Measurements from ENCODE around the gene CD209. TPM values are rescaled to one million over a fixed set of nuclear protein-coding genes. Genes with fewer than 3 reads are reported as not detected.
"Not testable (repeated sequence)": the region's sequence is repeated elsewhere in the genome, so short reads cannot be mapped to it uniquely, and the experiment has no call there.

Gene CD209, protein sequence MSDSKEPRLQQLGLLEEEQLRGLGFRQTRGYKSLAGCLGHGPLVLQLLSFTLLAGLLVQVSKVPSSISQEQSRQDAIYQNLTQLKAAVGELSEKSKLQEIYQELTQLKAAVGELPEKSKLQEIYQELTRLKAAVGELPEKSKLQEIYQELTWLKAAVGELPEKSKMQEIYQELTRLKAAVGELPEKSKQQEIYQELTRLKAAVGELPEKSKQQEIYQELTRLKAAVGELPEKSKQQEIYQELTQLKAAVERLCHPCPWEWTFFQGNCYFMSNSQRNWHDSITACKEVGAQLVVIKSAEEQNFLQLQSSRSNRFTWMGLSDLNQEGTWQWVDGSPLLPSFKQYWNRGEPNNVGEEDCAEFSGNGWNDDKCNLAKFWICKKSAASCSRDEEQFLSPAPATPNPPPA
- total RNA-seq (2021; fragmentation: NEBNext Ultra II Directional; extraction: Animal tissue kit (Norgen Biotek cat#: 25700)): not detected
- long read RNA-seq: 0 reads

DNA sequence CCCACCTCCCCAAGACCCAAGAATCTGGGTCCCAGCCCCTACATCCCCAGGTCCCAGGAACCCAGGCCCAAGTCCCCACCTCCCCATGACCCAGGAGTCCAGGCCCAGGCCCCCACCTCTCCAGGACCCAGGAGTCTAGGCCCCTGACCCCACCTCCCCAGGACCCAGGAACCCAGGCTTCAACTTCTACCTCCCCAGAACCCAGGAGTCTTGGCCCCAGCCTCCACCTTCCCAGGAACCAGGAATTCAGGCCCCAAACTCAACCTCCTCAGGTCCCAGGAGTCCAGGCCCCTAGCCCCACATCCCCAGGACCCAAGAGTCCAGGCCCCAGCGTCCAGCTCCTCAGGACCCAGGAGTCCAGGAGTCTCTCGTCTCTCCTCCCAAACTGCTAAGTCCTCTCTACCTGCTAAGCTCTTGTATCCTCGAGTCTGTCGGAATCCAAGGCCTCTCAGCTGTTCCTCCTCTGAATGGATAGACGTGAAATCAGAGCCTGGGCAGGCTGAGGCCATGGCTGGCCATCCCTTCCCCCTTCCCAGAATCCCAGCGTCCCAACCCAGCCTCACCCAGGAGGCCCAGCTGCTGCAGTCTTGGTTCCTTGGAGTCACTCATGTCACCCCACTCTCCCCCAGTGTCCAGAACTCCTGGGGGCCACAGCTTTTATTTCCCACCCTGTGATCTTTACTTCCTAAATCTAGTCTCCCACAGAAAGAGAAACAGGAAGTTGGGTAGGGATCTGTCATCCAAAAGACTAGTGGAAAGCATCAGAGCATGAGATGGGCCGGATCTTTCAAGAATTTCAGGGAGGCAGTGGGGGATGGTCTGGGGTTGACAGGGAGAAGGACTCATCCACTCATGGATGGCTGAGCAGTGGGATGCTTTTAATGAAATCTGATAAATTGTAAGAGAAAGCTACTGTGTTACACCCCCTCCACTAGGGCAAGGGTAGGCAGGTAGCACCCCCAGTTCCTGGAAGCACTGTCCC lies at the start of gene CD209:
Gene CD209 (minus strand): TSS at position 632 of the 982 bp plus-strand sequence. CDS start 23 bp downstream, at position 609.
- Mint-ChIP-seq H3K27ac (no peak within 1 kb of the TSS), H3K9me3 (no peaks in the 10 kb centered on the region), H3K4me3 (no peak within 1 kb of the TSS), H3K27me3 (ENCODE audit: insufficient read depth) (peaks cover 12% of the 10 kb centered on the region), H3K4me1 (ENCODE audit: low read depth) (no peaks in the 10 kb centered on the region), H3K36me3 (ENCODE audit: low read depth) (no peaks in the 10 kb centered on the region)
- TF ChIP-seq, protein P1, sequence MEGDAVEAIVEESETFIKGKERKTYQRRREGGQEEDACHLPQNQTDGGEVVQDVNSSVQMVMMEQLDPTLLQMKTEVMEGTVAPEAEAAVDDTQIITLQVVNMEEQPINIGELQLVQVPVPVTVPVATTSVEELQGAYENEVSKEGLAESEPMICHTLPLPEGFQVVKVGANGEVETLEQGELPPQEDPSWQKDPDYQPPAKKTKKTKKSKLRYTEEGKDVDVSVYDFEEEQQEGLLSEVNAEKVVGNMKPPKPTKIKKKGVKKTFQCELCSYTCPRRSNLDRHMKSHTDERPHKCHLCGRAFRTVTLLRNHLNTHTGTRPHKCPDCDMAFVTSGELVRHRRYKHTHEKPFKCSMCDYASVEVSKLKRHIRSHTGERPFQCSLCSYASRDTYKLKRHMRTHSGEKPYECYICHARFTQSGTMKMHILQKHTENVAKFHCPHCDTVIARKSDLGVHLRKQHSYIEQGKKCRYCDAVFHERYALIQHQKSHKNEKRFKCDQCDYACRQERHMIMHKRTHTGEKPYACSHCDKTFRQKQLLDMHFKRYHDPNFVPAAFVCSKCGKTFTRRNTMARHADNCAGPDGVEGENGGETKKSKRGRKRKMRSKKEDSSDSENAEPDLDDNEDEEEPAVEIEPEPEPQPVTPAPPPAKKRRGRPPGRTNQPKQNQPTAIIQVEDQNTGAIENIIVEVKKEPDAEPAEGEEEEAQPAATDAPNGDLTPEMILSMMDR (IDR thresholded peaks at IDR 0.05): no peak
- no peak for DNase-seq

DNA sequence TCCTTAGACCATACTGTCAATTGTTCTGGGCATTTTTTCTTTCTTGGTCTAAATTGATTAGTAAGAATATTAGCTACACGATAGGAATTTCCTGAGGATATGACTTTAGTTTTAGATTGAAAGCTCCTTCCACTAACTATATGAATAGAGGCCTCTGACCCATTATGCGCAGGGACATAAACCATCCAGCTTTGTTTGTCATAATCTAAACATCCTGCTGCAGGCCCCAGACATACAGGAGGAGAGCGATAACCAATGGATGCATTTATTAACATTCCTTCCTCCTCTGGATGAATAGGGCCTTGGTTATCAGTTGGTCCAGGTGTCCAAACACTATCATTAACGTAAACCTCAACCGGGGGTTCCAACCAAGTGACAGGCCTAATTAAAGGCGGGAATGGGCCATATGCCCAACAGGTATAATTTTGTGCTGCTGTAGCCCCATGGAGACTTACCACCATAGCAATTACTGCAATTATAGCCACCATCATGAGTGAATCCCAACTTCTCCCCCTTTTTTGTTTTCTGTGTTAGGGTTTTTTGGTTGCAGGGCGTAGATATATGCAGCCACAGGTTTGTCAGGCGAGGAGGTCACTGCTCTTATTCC lies 48.3 kb upstream of the CD209 start:
- H3K4me1 Mint-ChIP-seq (ENCODE audit: low read depth): peaks cover 40% of the 10 kb centered on the region
- peaks cover 21% of the 10 kb centered on the region for H3K27me3 Mint-ChIP-seq (ENCODE audit: insufficient read depth)
- H3K36me3 Mint-ChIP-seq (ENCODE audit: low read depth): peaks cover 4% of the 10 kb centered on the region; the same call in 1 of the 2 replicates
- H3K9me3 Mint-ChIP-seq: no peaks in the 10 kb centered on the region; the same call in 1 of the 2 replicates
- H3K27ac Mint-ChIP-seq: no peak overlapping the region
- no peak for DNase-seq
- H3K4me3 Mint-ChIP-seq: no peak overlapping the region
- TF ChIP-seq, protein P1 (IDR thresholded peaks at IDR 0.05): no peak

DNA sequence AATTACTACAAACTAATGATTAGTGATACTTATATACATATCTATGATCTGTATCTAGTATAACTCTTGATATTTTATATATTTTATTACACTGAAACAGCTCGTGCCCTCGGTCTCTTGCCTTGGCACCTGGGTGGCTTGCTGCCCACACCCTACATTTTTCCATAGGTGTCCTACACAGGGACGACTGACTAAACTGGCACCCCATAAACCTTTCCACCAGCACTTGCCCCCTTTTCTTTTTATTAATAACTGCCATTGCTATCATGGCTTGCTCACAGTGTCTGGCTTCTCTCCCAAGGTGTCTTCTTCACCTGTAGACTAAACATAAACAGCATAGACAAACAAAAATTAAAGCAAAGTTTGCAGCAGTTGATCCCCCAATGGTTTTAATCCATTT lies 46.2 kb upstream of the CD209 start:
- no peak for DNase-seq
- H3K27ac Mint-ChIP-seq: no peak overlapping the region
- no peaks in the 10 kb centered on the region; the same call in 1 of the 2 replicates for H3K9me3 Mint-ChIP-seq
- TF ChIP-seq, protein P1 (IDR thresholded peaks at IDR 0.05): no peak
- H3K4me3 Mint-ChIP-seq: no peak overlapping the region
- peaks cover 25% of the 10 kb centered on the region for H3K4me1 Mint-ChIP-seq (ENCODE audit: low read depth)
- peaks cover 21% of the 10 kb centered on the region for H3K27me3 Mint-ChIP-seq (ENCODE audit: insufficient read depth)
- H3K36me3 Mint-ChIP-seq (ENCODE audit: low read depth): peaks cover 4% of the 10 kb centered on the region; the same call in 1 of the 2 replicates

DNA sequence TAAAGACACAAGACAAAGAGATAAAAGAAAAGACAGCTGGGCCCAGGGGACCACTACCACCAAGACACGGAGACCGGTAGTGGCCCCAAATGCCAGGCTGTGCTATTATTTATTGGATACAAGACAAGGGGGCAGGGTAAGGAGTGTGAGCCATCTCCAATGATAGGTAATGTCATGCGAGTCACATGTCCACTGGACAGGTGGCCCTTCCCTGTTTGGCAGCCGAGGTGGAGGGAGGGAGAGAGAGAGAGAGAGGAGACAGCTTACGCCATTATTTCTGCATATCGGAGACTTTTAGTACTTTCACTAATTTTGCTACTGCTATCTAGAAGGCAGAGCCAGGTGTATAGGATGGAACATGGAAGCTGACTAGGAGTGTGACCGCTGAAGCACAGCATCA lies 45.4 kb upstream of the CD209 start:
- not testable (repeated sequence) for DNase-seq; H3K9me3 Mint-ChIP-seq; H3K36me3 Mint-ChIP-seq (ENCODE audit: low read depth); H3K4me3 Mint-ChIP-seq; H3K27ac Mint-ChIP-seq
- peaks cover 25% of the 10 kb centered on the region for H3K4me1 Mint-ChIP-seq (ENCODE audit: low read depth)
- H3K27me3 Mint-ChIP-seq (ENCODE audit: insufficient read depth): peaks cover 21% of the 10 kb centered on the region

DNA sequence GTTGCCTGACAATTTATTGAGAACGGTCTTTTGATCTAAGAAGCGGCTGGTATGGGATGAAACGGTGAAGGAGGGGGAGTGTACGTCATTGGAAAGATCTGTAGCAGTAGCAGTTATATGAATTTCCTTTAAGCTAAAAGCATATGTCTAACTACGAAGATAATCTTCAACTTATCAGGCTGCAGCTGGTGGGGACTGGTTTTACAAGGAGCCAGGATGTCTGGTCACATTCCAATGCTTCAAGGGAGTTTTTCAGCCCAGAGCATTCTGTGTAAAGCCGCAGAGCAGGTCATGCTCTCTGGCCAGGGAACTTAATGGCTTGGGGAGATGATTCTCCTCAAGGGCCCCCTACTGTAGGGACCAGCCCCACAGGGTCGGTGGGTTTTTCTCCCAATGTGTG lies 44.9 kb upstream of the CD209 start:
- Mint-ChIP-seq H3K27me3 (ENCODE audit: insufficient read depth) (peaks cover 20% of the 10 kb centered on the region), H3K4me3 (no peak overlapping the region; the same call in 1 of the 2 replicates), H3K4me1 (ENCODE audit: low read depth) (peaks cover 25% of the 10 kb centered on the region), H3K9me3 (no peaks in the 10 kb centered on the region; the same call in 1 of the 2 replicates), H3K27ac (peak overlapping the region; percentile 34; the same call in 1 of the 2 replicates), H3K36me3 (ENCODE audit: low read depth) (peaks cover 4% of the 10 kb centered on the region; the same call in 1 of the 2 replicates)
- TF ChIP-seq, protein P1 (IDR thresholded peaks at IDR 0.05): no peak
- peak; percentile 13 for DNase-seq

All from HFFc6 (cell line).